ENCODE results near the gene NFATC3. TPM values are rescaled to one million over a fixed set of nuclear protein-coding genes. Genes with fewer than 3 reads are reported as not detected.

Gene NFATC3
- total and polyA plus RNA-seq, 2 of the 8 experiments (the other 6 are each of a cell fraction or from before 2014, with no cell fraction given) = 17.6 to 34.5 TPM

DNA sequence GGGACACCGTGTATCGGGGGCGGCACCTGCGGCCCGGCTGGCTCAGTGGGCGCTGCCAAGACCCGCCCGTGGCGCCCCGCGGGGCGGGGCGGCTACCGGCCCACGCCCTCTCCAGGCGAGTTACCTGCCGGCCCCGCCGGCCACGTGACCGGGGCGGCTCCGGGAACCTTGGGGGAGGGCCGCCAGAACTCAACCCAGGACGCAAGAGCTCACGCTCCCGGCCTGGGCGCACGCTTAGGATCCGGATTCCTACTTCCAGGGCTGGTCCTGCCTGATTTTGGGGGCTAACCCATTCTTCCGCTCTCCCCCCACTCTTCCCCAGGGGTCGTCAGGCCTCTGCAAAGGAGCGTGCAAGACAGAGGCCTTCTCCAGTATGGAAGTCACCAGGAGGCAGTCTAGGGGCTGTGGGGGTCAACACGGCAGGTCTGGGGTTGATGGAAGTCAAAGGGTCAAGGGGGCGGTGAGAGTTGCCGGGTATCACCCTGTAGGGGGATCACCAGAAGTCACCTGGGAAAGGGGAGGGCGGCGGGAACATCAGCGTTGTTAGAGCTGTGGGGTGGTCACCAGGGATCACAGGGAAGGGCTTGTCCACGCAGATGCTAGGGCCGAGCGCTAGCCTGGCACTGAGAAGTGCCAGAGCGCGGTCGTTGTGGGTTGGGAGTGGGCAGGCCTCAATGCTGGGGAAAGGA is 151.1 kb downstream of the NFATC3 start (continued):
- TF ChIP-seq CBX5 (IDR thresholded peaks at IDR 0.05; ENCODE audit: low read depth, low read length) = no peak
- TF ChIP-seq RNF2 (IDR thresholded peaks at IDR 0.05; ENCODE audit: borderline replicate concordance, low read depth, low read length, missing control alignments, poor library complexity, severe bottlenecking) = no peak
- TF ChIP-seq POLR2A (IDR thresholded peaks at IDR 0.05; ENCODE audit: control extremely low read depth in 1 of 2, low read depth in 2 of 2, low read length in 2 of 2) = peak; percentile 27 to 67; a peak in 2 of 3 replicates
- no peak; a peak in 2 of 4 replicates for TF ChIP-seq SIN3A (conservative IDR thresholded peaks at IDR 0.05 in 1 of 2, IDR thresholded peaks at IDR 0.05 in 1 of 2; ENCODE audit: low read depth in 1 of 2, low read length in 2 of 2)
- TF ChIP-seq TEAD4 (IDR thresholded peaks at IDR 0.05; ENCODE audit: low read depth, low read length) = no peak
- no peak for TF ChIP-seq CTBP2 (IDR thresholded peaks at IDR 0.05; ENCODE audit: borderline replicate concordance, insufficient read depth, insufficient read length, low read length)
- no peak for TF ChIP-seq NANOG (IDR thresholded peaks at IDR 0.05; ENCODE audit: insufficient read depth, low read depth, low read length, poor library complexity, severe bottlenecking)
- TF ChIP-seq, protein P1, sequence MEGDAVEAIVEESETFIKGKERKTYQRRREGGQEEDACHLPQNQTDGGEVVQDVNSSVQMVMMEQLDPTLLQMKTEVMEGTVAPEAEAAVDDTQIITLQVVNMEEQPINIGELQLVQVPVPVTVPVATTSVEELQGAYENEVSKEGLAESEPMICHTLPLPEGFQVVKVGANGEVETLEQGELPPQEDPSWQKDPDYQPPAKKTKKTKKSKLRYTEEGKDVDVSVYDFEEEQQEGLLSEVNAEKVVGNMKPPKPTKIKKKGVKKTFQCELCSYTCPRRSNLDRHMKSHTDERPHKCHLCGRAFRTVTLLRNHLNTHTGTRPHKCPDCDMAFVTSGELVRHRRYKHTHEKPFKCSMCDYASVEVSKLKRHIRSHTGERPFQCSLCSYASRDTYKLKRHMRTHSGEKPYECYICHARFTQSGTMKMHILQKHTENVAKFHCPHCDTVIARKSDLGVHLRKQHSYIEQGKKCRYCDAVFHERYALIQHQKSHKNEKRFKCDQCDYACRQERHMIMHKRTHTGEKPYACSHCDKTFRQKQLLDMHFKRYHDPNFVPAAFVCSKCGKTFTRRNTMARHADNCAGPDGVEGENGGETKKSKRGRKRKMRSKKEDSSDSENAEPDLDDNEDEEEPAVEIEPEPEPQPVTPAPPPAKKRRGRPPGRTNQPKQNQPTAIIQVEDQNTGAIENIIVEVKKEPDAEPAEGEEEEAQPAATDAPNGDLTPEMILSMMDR (IDR thresholded peaks at IDR 0.05; ENCODE audit: control extremely low read depth in 1 of 3, insufficient read depth in 1 of 3, low read depth in 1 of 3, low read length in 3 of 3) = no peak
- no peak for TF ChIP-seq RXRA (IDR thresholded peaks at IDR 0.05; ENCODE audit: insufficient read depth, low read depth, low read length)
- TF ChIP-seq, protein P2, sequence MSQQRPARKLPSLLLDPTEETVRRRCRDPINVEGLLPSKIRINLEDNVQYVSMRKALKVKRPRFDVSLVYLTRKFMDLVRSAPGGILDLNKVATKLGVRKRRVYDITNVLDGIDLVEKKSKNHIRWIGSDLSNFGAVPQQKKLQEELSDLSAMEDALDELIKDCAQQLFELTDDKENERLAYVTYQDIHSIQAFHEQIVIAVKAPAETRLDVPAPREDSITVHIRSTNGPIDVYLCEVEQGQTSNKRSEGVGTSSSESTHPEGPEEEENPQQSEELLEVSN (IDR thresholded peaks at IDR 0.05) = no peak
- no peak for TF ChIP-seq HDAC6 (IDR thresholded peaks at IDR 0.05; ENCODE audit: low read depth, low read length)
- TF ChIP-seq CHD1 (IDR thresholded peaks at IDR 0.05; ENCODE audit: low read depth, low read length) = no peak
- TF ChIP-seq GTF2F1 (IDR thresholded peaks at IDR 0.05; ENCODE audit: borderline replicate concordance, low read depth, low read length) = no peak
- peak; percentile 68; the same call in 1 of the 2 replicates for TF ChIP-seq TAF1 (IDR thresholded peaks at IDR 0.05; ENCODE audit: low read depth, low read length)
- no peak for TF ChIP-seq YY1 (IDR thresholded peaks at IDR 0.05; ENCODE audit: low read depth, low read length)
- no peak for TF ChIP-seq NRF1 (IDR thresholded peaks at IDR 0.05; ENCODE audit: low read depth, low read length)
- TF ChIP-seq, protein P3, sequence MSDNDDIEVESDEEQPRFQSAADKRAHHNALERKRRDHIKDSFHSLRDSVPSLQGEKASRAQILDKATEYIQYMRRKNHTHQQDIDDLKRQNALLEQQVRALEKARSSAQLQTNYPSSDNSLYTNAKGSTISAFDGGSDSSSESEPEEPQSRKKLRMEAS (IDR thresholded peaks at IDR 0.05) = peak; percentile 71; the same call in 1 of the 2 replicates
- TF ChIP-seq JUND (IDR thresholded peaks at IDR 0.05; ENCODE audit: low read length) = no peak
- no peak for TF ChIP-seq RBBP5 (IDR thresholded peaks at IDR 0.05; ENCODE audit: borderline replicate concordance, low read depth, low read length)
- 0 out of 2 replicates have a peak, but pooled peaks have one; percentile 31 for TF ChIP-seq PHF8 (conservative IDR thresholded peaks at IDR 0.05; ENCODE audit: low read depth, low read length)

Measured in H1 (cell line).